Keratinocyte (primary cell): ENCODE results near the gene RPS21. TPM values are rescaled to one million over a fixed set of nuclear protein-coding genes. Genes with fewer than 3 reads are reported as not detected.

Experiments
- DNase-seq: peaks from one replicate; pipeline ENCODE4 v3.0.0-alpha.2; 2011; ENCODE audit warnings: low read depth, missing footprints, low spot score
- FAIRE-seq: peaks from 2 replicates; lab custom pipeline; 2011; peaks lifted over from hg19 to GRCh38; lab: Jason Lieb, UNC
- H2AFZ ChIP-seq: 2 replicates; pipeline ENCODE4 v1.6.0; 2012; ENCODE audit warnings: low read length, control low read depth, inconsistent platforms; ENCODE audit not compliant: control insufficient read depth
- H3K27ac ChIP-seq: 2 replicates; pipeline ENCODE4 v1.5.1; 2011; ENCODE audit warnings: low read length; ENCODE audit not compliant: control insufficient read depth, insufficient read depth
- H3K27me3 ChIP-seq: 3 replicates; pipeline ENCODE4 v1.6.0; 2011; ENCODE audit warnings: low read length; ENCODE audit not compliant: control insufficient read depth, insufficient read depth; ENCODE audit errors: extremely low read depth
- H3K36me3 ChIP-seq, 2 experiments: 2 replicates in 1 of 2; 3 replicates in 1 of 2; pipeline ENCODE4 v1.5.1; 2011; ENCODE audit warnings: low read length in 2 of 2, mild to moderate bottlenecking in 1 of 2; ENCODE audit not compliant: control insufficient read depth in 2 of 2, insufficient read depth in 2 of 2; ENCODE audit errors: extremely low read depth in 1 of 2
- H3K4me1 ChIP-seq: 3 replicates; pipeline ENCODE4 v1.5.1; 2011; ENCODE audit warnings: low read length; ENCODE audit not compliant: control insufficient read depth, insufficient read depth; ENCODE audit errors: extremely low read depth
- H3K4me2 ChIP-seq: 3 replicates; pipeline ENCODE4 v1.6.0; 2011; ENCODE audit warnings: low read depth, low read length; ENCODE audit not compliant: control insufficient read depth, insufficient read depth; ENCODE audit errors: extremely low read depth
- H3K4me3 ChIP-seq, 3 experiments: fragments of 200-600 bp in 1 of 3; sonication (generic) in 1 of 3; 2 replicates in 2 of 3; 3 replicates in 1 of 3; pipeline ENCODE4 v1.5.1; 2011 to 2016; ENCODE audit warnings: low read length in 3 of 3, mild to moderate bottlenecking in 3 of 3, control low read depth in 2 of 3, inconsistent platforms in 1 of 3, low read depth in 1 of 3, mixed read lengths in 1 of 3, mixed run types in 1 of 3, moderate library complexity in 1 of 3; ENCODE audit not compliant: control insufficient read depth in 2 of 3, insufficient read depth in 2 of 3; ENCODE audit errors: extremely low read depth in 1 of 3
- H3K79me2 ChIP-seq: 2 replicates; pipeline ENCODE4 v1.6.0; 2012; ENCODE audit warnings: low read length; ENCODE audit not compliant: control insufficient read depth, insufficient read depth
- H3K9ac ChIP-seq: 3 replicates; pipeline ENCODE4 v1.6.0; 2011; ENCODE audit warnings: low read length; ENCODE audit not compliant: control insufficient read depth, insufficient read depth; ENCODE audit errors: extremely low read depth
- H3K9me1 ChIP-seq: 3 replicates; pipeline ENCODE4 v1.6.0; 2011; ENCODE audit warnings: low read length; ENCODE audit not compliant: control insufficient read depth, insufficient read depth; ENCODE audit errors: extremely low read depth
- H3K9me3 ChIP-seq: 2 replicates; pipeline ENCODE4 v1.5.1; 2012; ENCODE audit warnings: low read depth, low read length; ENCODE audit not compliant: control insufficient read depth
- H4K20me1 ChIP-seq: 3 replicates; pipeline ENCODE4 v1.6.0; 2011; ENCODE audit warnings: low read length; ENCODE audit not compliant: control insufficient read depth, insufficient read depth; ENCODE audit errors: extremely low read depth
- CTCF ChIP-seq, 3 experiments: IDR thresholded peaks in 1 of 3; conservative IDR thresholded peaks in 1 of 3; optimal IDR thresholded peaks in 1 of 3; 2 replicates in 2 of 3; 3 replicates in 1 of 3; pipeline versions ENCODE3 to v1.5.1; 2011; ENCODE audit warnings: low read length in 3 of 3, mild to moderate bottlenecking in 3 of 3, moderate library complexity in 2 of 3, control low read depth in 1 of 3, inconsistent platforms in 1 of 3; ENCODE audit not compliant: insufficient read depth in 2 of 3; ENCODE audit errors: extremely low read depth in 1 of 3
- EZH2 ChIP-seq: IDR thresholded peaks from one replicate; pipeline ENCODE4 v1.6.1; 2012; ENCODE audit warnings: inconsistent platforms, mild to moderate bottlenecking, low read length, moderate library complexity
- dilution Hi-C: fragments of 300-500 bp; cut with MboI; formaldehyde crosslinking; loops from one replicate; pipeline ENCODE4 v1.7.0; 2020; ENCODE audit warnings: low sequenced_read_pairs; ENCODE audit not compliant: extremely low pct_ligation_motif_present
- polyA plus RNA-seq, 5 experiments: library from polyadenylated mRNA; depleted of rRNA in 3 of 5; stranded (reverse) in 3 of 5; stranded (forward) in 1 of 5; unstranded in 1 of 5; fragments of >200 nt; gene quantifications; 1 replicate in 1 of 5; 2 replicates in 3 of 5; 3 replicates in 1 of 5; pipeline versions ENCODE4 v1.2.1 to v1.2.3, GENCODE V29; 2011 to 2012; ENCODE audit warnings: missing spikeins in 2 of 5, low read depth in 1 of 5, low replicate concordance in 1 of 5

The RPS21 gene
- polyA plus RNA-seq, 1 donor (not counting 4 experiments of a cell fraction or from before 2014, with no cell fraction given) = 3,874 TPM

GRCh38 chr20:62378215-62378614 is 8.7 kb upstream of the RPS21 start:
- peak overlapping the region in 2 of 3 experiments; percentile 37 to 56 for H3K4me3 ChIP-seq
- H3K9me1 ChIP-seq = peaks cover 5% of the 10 kb centered on the region
- no peak for TF ChIP-seq EZH2
- peak overlapping the region; percentile 91 for H3K4me2 ChIP-seq
- peak overlapping the region; percentile 57 for H2AFZ ChIP-seq
- H3K9me3 ChIP-seq = no peaks in the 10 kb centered on the region
- no peaks in the 10 kb centered on the region for H3K27me3 ChIP-seq
- dilution Hi-C loops = no loop called here
- FAIRE-seq (peak; percentile 64), DNase-seq (peak; percentile 92)
- peaks cover 47% of the 10 kb centered on the region for H3K4me1 ChIP-seq
- no peaks in the 10 kb centered on the region for H3K79me2 ChIP-seq
- peaks cover 5 to 11% of the 10 kb centered on the region in 2 experiments for H3K36me3 ChIP-seq
- H3K27ac ChIP-seq = peak overlapping the region; percentile 94
- peak overlapping the region; percentile 85 for H3K9ac ChIP-seq
- H4K20me1 ChIP-seq = no peaks in the 10 kb centered on the region

- H3K27ac ChIP-seq = peak overlapping the region; percentile 90
- peaks cover 8 to 11% of the 10 kb centered on the region in 2 experiments for H3K36me3 ChIP-seq
- peak overlapping the region; percentile 50 for H3K4me2 ChIP-seq
- DNase-seq (no peak), FAIRE-seq (no peak)
- no peaks in the 10 kb centered on the region for H4K20me1 ChIP-seq
- no peak overlapping the region for H3K4me3 ChIP-seq
- H3K79me2 ChIP-seq = peaks cover 22% of the 10 kb centered on the region
- no peaks in the 10 kb centered on the region for H3K9me3 ChIP-seq
- no peak overlapping the region for H2AFZ ChIP-seq
- no peaks in the 10 kb centered on the region for H3K27me3 ChIP-seq
- dilution Hi-C loops = no loop called here
- H3K9ac ChIP-seq = peak overlapping the region; percentile 62
- peaks cover 5% of the 10 kb centered on the region for H3K9me1 ChIP-seq
- H3K4me1 ChIP-seq = peaks cover 50% of the 10 kb centered on the region
- TF ChIP-seq CTCF (optimal IDR thresholded peaks at IDR 0.05 in 1 of 3, IDR thresholded peaks at IDR 0.05 in 1 of 3, conservative IDR thresholded peaks at IDR 0.05 in 1 of 3; ENCODE audit: extremely low read depth in 1 of 3, insufficient read depth in 2 of 3, low read length in 3 of 3) (peak in 1 of 3 experiments; percentile 17), EZH2 (no peak)
Measured at GRCh38 chr20:62381202-62381797, 5.6 kb upstream of the RPS21 start.
